ENCODE measurements around the gene CWH43. TPM values are rescaled to one million over a fixed set of nuclear protein-coding genes. Genes with fewer than 3 reads are reported as not detected.

CWH43 gene
- polyA plus RNA-seq, 1 of the 3 experiments (the other 2 are of a cell fraction) = not detected

DNA sequence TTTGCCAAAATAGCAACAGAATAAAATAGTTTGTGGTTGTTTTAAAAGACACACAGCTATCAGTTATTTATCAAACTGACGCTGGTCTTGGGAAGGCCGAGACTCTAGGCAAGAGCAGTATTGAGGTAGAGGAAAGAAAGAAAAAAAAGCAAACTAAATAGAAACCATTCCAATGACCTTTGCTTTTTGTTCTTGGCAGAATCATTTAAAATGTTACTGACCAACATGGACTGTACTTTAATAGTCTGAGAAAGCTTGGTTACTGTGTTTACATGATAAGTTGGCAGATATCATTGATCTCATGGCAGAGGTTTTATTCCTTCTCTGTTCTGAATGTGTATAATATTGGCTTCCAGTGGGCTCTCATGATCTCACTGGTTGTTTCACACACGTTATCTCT is 11.9 kb downstream of the CWH43 start:
- Histone ChIP-seq H3K27me3 (ENCODE audit: insufficient read depth) (peaks cover 24% of the 10 kb centered on the region), H3K36me3 (replicated peaks in 1 of 2; ENCODE audit: control insufficient read depth in 1 of 2, insufficient read depth in 2 of 2, low read length in 1 of 2) (no peaks in the 10 kb centered on the region), H3K9me3 (no peaks in the 10 kb centered on the region), H3K79me2 (ENCODE audit: insufficient read depth) (no peaks in the 10 kb centered on the region), H3K27ac (ENCODE audit: low read depth in 2 of 2, low read length in 1 of 2) (no peak overlapping the region), H2AFZ (ENCODE audit: low read depth) (no peak overlapping the region), H3K4me3 (ENCODE audit: low read depth in 2 of 2, low read length in 1 of 2) (no peak overlapping the region), H3K9me2 (no peaks in the 10 kb centered on the region), H3K4me2 (no peak overlapping the region), H4K20me1 (ENCODE audit: insufficient read depth) (no peaks in the 10 kb centered on the region), H3F3A (replicated peaks; ENCODE audit: insufficient read depth) (no peaks in the 10 kb centered on the region), H3K4me1 (ENCODE audit: control insufficient read depth in 1 of 2, insufficient read depth in 2 of 2, low read depth in 1 of 2, low read length in 1 of 2) (no peaks in the 10 kb centered on the region), H3K9ac (no peak overlapping the region)
- WGBS (ENCODE audit: low lambda C conversion rate) = 6% methylated on average over 3 of the region's 3 CpGs
- CTCF ChIA-PET = no interaction called here
- no peak for DNase-seq
- POLR2A ChIA-PET = no interaction called here
- TF ChIP-seq, protein P1, sequence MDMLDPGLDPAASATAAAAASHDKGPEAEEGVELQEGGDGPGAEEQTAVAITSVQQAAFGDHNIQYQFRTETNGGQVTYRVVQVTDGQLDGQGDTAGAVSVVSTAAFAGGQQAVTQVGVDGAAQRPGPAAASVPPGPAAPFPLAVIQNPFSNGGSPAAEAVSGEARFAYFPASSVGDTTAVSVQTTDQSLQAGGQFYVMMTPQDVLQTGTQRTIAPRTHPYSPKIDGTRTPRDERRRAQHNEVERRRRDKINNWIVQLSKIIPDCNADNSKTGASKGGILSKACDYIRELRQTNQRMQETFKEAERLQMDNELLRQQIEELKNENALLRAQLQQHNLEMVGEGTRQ (IDR thresholded peaks at IDR 0.05; ENCODE audit: borderline replicate concordance, low read depth, low read length) = no peak

DNA sequence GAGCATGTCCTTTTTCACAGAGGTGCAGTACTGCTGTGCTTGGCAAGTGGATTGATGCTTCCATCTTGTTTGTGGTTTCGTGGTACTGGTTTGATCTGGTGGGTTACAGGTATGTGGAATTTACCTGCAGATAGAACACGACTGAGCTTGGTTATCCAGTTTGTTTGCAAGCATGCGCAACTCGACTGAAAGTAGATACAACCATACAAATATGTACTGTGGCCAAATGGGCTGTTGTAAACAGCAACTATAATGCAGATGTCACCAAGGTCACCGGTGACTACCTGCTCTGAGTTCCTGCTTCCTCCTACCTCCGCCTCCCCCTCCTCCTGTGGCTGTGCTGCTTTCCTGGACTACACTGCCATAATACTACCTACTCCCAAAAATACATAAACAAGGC is 12.4 kb downstream of the CWH43 start:
- H3K9me2 ChIP-seq = no peaks in the 10 kb centered on the region
- no peak overlapping the region for H3K27ac ChIP-seq (ENCODE audit: low read depth in 2 of 2, low read length in 1 of 2)
- H3K9me3 ChIP-seq = no peaks in the 10 kb centered on the region
- H3K4me3 ChIP-seq (ENCODE audit: low read depth in 2 of 2, low read length in 1 of 2) = no peak overlapping the region
- no peaks in the 10 kb centered on the region for H3F3A ChIP-seq (replicated peaks; ENCODE audit: insufficient read depth)
- CTCF ChIA-PET = no interaction called here
- H3K4me2 ChIP-seq = no peak overlapping the region
- H3K27me3 ChIP-seq (ENCODE audit: insufficient read depth) = peaks cover 20% of the 10 kb centered on the region
- DNase-seq = no peak
- H3K36me3 ChIP-seq (replicated peaks in 1 of 2; ENCODE audit: control insufficient read depth in 1 of 2, insufficient read depth in 2 of 2, low read length in 1 of 2) = no peaks in the 10 kb centered on the region
- H2AFZ ChIP-seq (ENCODE audit: low read depth) = no peak overlapping the region
- POLR2A ChIA-PET = no interaction called here
- TF ChIP-seq ELF1 (IDR thresholded peaks at IDR 0.05) = no peak
- TF ChIP-seq, protein P1 (IDR thresholded peaks at IDR 0.05; ENCODE audit: borderline replicate concordance, low read depth, low read length) = no peak
- TF ChIP-seq FOSL2 (IDR thresholded peaks at IDR 0.05; ENCODE audit: borderline replicate concordance, low read depth) = no peak
- no peak for TF ChIP-seq IRF3 (IDR thresholded peaks at IDR 0.05; ENCODE audit: low read depth, low read length)
- TF ChIP-seq TAF1 (IDR thresholded peaks at IDR 0.05; ENCODE audit: borderline replicate concordance, low read depth, low read length) = no peak
- TF ChIP-seq NFIC (IDR thresholded peaks at IDR 0.05; ENCODE audit: borderline replicate concordance) = no peak
- no peak for TF ChIP-seq CTCF (IDR thresholded peaks at IDR 0.05)
- no peak for TF ChIP-seq YY1 (IDR thresholded peaks at IDR 0.05; ENCODE audit: low read depth)
- TF ChIP-seq TEAD4 (IDR thresholded peaks at IDR 0.05; ENCODE audit: borderline replicate concordance, insufficient read depth) = no peak
- TF ChIP-seq, protein P2, sequence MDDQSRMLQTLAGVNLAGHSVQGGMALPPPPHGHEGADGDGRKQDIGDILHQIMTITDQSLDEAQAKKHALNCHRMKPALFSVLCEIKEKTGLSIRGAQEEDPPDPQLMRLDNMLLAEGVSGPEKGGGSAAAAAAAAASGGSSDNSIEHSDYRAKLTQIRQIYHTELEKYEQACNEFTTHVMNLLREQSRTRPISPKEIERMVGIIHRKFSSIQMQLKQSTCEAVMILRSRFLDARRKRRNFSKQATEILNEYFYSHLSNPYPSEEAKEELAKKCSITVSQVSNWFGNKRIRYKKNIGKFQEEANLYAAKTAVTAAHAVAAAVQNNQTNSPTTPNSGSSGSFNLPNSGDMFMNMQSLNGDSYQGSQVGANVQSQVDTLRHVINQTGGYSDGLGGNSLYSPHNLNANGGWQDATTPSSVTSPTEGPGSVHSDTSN (IDR thresholded peaks at IDR 0.05) = no peak
- no peaks in the 10 kb centered on the region for H4K20me1 ChIP-seq (ENCODE audit: insufficient read depth)
- WGBS (ENCODE audit: low lambda C conversion rate) = 31% methylated on average over 6 of the region's 6 CpGs
- H3K79me2 ChIP-seq (ENCODE audit: insufficient read depth) = no peaks in the 10 kb centered on the region
- no peaks in the 10 kb centered on the region for H3K4me1 ChIP-seq (ENCODE audit: control insufficient read depth in 1 of 2, insufficient read depth in 2 of 2, low read depth in 1 of 2, low read length in 1 of 2)
- no peak overlapping the region for H3K9ac ChIP-seq
